GM18909 (cell line): ENCODE results near the gene OSGEP.
"Not testable (repeated sequence)": the region's sequence is repeated elsewhere in the genome, so short reads cannot be mapped to it uniquely, and the experiment has no call there.

Experiments used
- ATAC-seq: cut with Tn5 transposase; IDR thresholded peaks from one replicate; pipeline ENCODE4 v1.9.1; 2021; ENCODE audit warnings: mild to moderate bottlenecking; ENCODE audit not compliant: unreplicated experiment, poor library complexity

Gene OSGEP

DNA sequence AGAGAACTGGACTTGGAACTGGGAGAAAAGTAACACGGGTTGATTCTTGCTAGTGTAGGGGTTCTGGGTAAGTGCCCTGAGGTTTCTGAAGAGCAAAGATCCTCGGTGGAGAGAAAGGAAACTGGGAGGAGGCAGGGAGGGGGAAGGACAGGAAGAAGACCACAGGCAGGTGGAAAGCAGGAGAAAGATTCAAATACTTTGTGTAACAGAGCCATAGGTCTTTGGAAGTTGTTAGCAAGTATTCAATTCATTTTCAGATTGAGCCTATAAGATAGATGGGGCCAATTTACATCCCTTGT, 15.9 kb upstream of the OSGEP start:
- no peak for ATAC-seq

DNA sequence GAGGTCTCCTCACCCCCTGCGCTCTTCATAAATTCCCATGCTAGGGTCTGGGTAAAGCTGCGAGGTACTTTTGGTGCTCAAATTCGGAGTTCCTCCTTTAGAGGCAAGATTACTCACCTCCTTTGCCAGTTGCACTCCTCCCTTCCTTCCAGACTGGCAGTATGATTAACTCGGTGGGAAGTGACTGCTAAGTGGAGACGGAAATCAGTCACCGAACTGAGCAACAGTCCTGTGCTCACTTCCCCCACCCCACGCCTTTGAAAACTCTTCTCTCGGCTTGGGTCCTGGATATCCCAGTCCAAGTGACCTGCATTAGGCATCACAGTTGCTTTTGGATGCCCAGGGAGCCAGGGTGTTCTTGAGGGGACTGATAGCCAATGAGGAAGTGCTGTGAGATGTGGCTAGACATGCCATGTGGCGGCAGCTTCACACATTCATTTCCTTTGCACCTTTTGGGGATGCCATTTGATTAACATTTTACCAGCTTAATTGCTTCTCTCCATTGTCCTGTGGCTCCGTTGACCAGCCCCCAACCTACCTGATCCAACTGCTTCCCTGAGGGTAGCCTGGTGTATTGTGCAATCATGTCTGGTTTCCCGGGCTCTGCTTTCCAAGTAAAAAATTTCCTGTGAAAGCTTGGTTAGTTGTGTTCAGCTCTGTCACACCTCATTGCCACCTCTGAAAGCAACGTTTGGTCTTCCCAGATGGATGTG, 15.4 kb upstream of the OSGEP start:
- ATAC-seq, result peak; percentile 38

DNA sequence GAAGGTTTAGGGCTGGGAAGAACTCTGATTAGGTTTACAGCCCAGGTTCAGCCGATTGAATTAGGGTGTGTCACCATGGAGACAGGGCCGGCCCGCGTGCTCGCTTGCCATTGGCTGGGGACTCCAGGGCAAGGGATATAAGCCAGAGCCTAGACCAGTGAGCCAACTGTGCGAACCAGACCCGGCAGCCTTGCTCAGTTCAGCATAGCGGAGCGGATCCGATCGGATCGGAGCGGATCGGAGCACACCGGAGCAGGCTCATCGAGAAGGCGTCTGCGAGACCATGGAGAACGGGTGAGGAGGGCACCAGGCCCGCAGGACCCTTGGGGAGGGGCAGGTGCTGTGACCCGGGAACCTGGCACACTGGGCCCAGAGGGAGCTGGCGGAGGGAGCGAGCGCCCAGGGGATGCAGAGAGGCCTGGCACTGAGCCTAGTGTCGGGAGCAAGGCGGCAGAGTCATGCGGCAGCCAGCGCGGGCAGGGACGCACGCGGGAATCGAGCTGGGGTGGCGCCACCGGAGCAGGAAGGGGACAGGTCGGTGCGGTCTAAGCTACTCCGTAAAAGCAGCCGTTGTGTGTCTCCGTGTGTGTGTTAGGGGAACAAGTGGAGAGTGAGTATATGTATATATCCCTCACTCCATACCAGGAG, 14.8 kb upstream of the OSGEP start, which contains the start of gene PNP:
Gene PNP, plus strand, starts transcription at position 165 of the 648 bp plus-strand sequence. Its CDS starts 119 bp downstream, at position 284.
- ATAC-seq, result peak; percentile 96

GRCh38 chr14:20468764-20469241, 14.2 kb upstream of the OSGEP start:
- peak; percentile 13 for ATAC-seq

DNA sequence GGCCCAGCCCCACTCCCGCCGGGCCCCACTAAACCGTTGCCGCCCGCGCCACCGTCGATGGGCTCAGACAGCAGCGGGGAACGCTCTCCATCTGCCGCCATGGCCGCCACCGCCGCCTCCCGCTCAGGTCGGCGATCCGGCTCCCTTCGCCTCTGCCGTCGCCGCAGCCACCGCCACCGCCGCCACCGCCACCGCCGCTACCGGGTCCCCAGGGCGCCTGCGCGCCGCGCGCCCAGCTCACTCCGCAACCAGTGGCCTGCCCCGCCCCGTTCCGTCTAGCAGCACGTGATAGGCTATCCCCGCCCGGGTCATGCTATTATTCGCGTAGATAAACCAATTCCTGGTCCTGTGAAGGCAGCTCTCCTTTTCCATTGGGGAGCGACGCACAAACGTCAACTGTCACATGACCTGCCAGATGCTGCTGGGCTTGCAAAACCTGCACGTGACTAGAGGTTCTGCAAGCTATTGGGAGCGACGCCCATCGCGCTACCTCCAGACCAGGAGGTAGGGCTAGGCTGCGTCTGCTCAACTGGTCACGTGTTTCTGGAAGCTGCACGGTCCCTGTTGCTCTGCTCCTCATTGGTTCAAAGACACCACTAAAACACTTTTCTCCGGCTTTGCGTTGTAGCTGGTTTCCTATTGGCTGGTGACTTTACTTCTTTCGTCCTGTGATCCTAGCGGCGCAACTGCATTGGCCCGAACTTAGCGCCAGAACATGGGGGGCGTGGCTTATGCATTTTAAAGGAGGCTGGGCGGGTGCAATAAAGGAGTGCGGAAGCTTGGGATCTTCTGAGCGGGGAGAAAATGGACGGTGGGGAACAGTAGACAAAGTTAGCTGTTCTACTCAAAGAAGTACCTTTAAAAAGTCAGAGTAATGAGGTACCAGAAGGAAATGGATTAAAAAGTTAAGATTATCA, 6.9 kb upstream of the OSGEP start, which contains the start of gene PIP4P1:
Gene PIP4P1, minus strand, starts transcription at position 210 of the 917 bp plus-strand sequence. Its CDS starts 109 bp downstream, at position 101.
- peak; percentile 95 for ATAC-seq

DNA sequence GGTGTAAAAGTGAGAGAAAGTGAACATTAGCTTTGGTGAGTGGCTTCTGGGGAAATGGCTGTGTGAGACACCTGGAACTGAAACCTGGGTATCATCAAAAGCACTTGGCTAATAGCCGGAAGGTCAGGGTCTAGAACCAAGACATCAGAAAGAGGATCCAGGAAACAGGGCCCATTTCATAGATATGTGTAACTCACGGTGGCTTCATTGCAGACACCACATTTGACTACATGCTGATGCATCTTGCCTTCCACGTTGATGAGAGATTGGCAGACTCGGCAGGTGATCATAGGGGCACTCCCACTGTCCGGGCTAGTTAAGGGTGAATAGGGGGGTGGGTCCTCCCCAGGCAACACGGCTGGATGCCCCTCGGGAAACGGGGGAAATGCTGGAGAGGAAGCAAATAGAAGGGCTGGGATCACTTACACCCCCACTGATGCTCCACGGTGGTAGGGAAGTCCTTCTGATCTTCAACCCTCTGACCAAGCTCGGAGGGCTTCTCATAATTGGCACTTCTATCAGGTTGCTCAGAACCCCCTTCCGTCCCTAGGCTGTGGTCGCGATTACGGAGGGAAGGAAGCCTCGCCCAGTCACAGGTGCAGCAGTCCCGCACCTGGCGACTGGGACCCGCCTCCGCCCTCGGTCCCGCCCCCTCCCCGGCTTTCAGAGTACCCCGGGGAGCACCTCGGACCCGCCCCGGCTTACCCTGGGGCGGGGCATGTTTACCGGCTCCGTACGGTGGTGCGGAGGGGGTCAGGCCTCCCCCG, 6.0 kb upstream of the OSGEP start:
- ATAC-seq, result peak; percentile 4

- ATAC-seq, result no peak
These were observed 3.6 kb upstream of the OSGEP start for GRCh38 chr14:20458031-20458789.

DNA sequence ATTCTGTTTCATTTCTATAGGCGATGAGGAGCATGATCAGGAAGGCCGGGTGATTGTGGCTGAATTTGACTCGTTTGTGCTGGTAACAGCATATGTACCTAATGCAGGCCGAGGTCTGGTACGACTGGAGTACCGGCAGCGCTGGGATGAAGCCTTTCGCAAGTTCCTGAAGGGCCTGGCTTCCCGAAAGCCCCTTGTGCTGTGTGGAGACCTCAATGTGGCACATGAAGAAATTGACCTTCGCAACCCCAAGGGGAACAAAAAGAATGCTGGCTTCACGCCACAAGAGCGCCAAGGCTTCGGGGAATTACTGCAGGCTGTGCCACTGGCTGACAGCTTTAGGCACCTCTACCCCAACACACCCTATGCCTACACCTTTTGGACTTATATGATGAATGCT, 2.4 kb upstream of the OSGEP start:
- ATAC-seq, result no peak

GRCh38 chr14:20455355-20456300, 1.0 kb upstream of the OSGEP start:
- peak; percentile 59 for ATAC-seq

DNA sequence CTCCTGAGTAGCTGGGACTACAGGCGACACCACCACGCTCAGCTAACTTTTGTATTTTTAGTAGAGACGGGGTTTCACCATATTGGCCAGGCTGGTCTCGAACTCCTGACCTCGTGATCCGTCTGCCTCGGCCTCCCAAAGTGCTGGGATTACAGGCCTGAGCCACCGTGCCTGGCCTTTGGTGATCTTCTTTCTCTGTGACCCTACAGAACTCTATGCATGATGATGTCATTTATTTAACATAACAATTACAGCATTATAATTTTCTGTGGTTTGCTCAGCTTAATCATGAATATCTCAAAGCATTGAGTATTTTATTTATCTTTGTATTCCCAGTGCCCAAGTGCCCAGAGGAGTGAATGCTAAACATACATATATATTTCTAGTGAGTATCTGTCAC, 1.8 kb downstream of the OSGEP start:
- not testable (repeated sequence) for ATAC-seq

- no peak for ATAC-seq
These were observed 7.7 kb downstream of the OSGEP start for GRCh38 chr14:20446889-20447288.

DNA sequence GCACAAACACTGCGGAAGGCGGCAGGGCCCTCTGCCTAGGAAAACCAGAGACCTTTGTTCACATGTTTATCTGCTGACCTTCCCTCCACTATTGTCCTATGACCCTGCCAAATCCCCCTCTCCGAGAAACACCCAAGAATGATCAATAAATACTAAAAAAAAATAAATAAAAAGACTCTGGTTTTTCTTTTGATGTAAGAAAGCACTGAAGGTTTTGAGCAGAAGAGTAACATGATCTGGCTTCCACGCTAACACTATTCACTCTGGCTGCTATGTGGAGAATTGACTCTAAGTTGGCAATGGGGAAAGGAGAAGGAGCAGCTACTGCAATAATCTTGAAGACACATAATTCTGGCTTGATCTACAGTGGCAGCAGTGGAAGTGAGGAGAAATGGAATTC, 11.0 kb downstream of the OSGEP start:
- ATAC-seq, result not testable (repeated sequence)

DNA sequence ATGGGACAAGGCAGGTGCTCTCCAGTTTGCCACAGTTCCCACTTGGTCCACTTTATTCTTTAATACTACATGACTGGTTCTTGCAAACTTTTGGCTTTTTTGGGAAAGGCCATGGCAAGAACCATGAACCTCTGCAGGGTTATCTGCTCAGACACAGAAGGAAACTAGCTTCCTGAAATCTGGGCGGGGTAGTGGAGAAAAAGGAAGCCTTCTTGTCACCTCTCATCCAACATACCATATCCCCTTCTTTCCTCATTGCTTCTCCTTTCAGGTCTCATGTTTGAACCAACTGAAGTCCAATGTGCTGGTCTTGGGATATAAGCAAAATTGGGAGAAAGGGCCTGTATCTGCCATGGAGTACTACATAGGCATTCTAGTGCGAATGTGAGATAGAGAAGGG, 13.2 kb downstream of the OSGEP start:
- ATAC-seq, result no peak

- ATAC-seq, result no peak
These were observed 13.7 kb downstream of the OSGEP start for GRCh38 chr14:20440882-20441281.

DNA sequence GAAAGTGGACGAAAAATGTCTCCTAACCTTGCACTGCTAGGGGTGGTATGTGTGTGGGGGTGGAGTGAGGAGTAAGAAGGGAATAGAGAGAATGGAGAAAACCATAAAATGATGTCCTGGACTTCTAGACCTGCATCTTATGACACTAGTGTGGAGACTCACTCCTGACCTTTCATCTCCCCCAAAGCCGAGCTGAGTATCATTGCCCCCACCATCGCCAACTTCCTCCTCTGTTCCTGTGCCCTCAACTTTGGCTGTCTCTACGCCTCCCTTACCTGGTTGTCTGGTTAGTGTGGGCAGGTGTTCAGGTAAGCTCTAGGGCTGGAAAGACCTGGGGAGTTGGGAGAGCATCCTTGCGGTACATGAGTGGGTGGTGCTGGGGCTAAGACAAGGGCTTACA, 14.1 kb downstream of the OSGEP start:
- ATAC-seq, result no peak

DNA sequence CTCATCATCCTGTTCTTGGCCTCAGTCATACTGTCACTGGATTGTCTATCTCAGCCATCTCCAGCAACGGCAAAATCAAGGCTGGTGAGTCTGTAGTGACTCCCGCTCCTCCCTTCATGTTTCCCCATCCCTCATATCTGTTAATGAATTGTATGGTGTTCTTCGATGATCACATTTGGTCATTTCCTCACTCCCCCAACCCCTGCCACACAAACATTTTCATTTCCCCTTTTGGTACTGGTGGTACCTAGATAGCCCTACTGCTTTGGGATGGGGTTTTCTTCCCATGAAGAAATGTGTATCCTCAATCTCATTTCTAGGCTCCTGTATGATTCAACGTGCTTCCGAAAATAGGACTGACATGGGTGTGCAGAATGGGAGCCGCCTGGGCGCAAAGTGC, 15.9 kb downstream of the OSGEP start:
- ATAC-seq, result no peak

- ATAC-seq, result no peak
These were observed 18.3 kb downstream of the OSGEP start for GRCh38 chr14:20436363-20436755.
